NCI-H146 treated with DMSO at 0.1 percent for 48 hours (cell line): ENCODE data around the gene UMODL1.
"Not testable (repeated sequence)": the region's sequence is repeated elsewhere in the genome, so short reads cannot be mapped to it uniquely, and the experiment has no call there.

ENCODE experiments used
- DNase-seq: peaks from one replicate; lab custom pipeline; 2025; ENCODE audit not compliant: unreplicated experiment; lab: John Stamatoyannopoulos, UW

UMODL1 gene

GRCh38 chr21:42058631-42059111 is 12.4 kb upstream of the UMODL1 start:
- DNase-seq, result no peak

DNA sequence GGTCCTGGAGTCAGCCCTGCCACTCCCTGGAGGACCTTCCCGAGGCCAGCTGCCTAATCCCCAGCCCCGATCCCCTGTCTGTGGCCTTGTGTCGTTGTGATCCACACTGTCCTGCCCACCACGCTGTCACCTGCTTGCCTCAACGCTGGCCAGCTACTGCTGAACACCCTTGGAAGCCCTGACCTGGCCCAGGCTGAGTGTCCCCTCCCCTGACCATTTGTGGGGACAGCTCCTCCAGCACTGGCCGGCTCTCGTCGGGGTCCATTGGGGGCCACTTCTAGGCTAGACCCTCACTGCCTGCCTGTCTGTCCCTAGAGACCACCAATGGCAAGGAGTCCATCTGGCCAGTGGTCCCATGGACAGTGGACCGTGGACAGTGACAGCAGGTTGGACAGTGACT is 12.0 kb upstream of the UMODL1 start:
- no peak for DNase-seq

- DNase-seq, result no peak
Measured at GRCh38 chr21:42059721-42060120, 11.4 kb upstream of the UMODL1 start.

DNA sequence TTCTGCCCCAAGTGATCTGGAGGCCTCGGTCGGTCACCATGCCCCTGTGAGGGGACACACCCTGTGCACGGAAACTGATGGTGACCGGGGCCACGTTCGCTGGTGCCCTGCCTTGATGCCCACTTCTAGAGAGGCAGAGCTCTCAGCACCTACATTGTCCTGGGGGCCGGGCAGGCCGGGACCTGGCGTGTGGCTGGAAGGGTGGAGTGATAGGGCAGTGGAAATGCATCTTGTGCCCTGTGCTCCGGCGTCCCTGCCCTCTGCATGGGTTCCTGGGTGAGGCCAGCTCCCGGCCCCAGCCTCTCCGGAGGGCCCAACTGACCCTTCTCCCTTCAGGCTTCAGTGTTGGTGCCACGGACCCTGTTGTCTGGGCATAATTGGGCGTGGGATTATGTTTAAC is 11.0 kb upstream of the UMODL1 start:
- no peak for DNase-seq

DNA sequence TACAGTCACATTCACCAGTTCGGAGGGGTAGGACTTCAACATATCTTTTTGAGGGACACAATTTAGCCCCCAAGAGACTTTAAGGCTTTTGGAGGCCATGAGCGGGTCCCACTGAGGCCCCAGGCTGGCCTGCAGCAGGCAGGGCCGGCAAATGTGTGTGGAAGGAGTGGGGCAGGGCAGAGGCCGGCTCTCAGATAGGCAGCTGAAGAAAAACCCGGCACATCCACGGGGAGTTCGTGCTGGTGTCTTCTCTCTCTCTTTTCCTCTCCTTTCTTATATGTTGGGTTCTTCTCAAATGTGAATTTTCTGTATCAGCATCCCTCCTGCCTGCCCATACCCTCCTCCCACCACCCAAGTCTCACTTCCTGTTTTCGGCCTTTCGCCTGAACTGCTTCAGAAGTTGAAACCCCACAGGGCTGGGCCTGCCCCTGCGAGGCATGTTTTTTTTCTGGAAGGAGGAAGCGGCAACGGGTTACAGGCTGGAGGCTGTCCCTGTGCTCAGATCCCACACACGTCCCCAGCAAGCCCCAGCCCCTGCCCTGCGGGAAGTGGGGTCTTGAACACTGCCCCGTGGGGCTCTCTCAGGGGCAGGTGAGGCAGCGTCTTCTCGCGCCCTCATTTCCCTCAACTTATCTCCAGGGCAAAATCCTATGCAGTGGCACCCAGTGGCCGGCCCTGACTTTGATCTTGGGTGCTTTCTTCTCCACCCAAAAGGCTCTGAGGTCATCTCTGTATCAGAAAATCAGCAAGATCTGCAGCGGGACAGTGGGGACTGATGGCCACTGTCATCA is 9.7 kb upstream of the UMODL1 start:
- DNase-seq, result no peak

GRCh38 chr21:42061986-42062235 is 9.2 kb upstream of the UMODL1 start:
- no peak for DNase-seq

DNA sequence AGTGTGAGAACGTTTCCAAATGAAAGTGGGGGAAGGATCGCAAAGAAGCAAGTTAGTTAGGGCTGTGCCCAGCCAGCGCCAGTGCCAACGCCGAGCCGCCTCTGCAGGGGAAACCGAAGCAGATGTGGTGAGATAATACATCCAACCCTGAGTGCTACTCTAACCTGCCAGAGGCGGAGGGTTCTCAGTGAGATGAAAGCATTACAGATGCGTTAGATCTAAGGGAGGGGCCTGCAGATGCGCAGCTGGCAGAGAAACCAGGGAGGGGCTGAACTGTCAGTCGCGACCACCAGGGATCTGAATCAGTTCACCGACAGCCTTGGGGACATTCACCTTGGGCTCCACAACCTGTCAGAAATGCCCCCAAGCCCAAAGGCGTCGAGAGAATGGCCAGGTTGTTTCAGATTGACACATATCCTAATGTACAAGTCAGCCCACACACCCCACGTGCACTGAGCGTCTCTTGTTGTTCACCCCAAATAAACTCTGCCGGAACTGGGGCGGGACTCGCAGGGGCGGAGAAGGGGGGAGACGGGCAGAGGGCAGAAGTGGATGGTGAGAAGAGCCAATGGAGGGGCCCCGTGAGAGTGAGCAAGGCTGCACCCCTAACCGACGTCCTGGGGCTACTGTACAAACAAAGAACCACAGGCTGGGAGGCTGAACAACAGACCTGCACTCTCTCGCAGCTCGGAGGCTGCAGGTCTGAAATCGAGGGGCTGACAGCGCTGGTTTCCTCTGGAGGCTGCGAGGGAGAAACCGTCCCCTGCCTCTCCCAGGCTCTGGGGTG is 8.7 kb upstream of the UMODL1 start:
- no peak for DNase-seq

- DNase-seq, result no peak
Measured at GRCh38 chr21:42063191-42063570, 7.9 kb upstream of the UMODL1 start.

GRCh38 chr21:42063571-42064521 is 7.3 kb upstream of the UMODL1 start:
- no peak for DNase-seq

GRCh38 chr21:42066521-42066920 is 4.6 kb upstream of the UMODL1 start:
- DNase-seq, result no peak

DNA sequence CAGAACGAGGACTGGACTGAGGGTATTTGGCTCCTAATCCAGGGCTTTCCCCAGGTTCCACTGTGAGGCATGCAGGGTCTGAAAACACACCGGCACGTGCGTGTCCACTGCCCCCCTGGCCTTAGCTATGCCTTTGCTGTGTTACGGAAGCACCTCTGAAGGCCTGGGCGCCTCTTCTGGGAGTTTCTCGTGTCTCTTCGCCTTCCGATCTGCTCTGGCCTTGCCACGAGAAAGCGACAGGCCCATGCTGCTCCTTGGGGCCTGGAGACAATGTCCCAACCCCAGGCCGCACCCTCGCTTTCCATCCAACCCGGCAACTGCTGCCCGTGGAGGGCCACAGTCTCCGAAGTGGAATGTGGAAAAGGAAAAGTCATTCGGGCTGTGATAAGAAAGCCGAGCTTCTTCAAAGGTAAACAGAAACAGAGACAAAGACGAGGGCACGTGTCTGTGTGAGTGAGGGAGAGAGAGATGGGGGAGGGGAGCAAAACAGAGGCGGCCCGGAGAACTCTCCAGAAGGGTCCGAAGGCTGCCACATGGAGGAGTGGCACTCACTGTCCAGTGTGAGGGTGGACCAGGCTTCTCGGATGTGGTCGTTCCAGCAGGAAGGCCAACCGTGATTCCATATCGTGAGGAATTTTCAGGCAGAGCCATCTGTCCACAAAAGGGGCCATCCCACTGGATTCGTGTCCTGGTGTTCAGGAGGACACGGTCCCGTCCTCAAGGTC is 3.4 kb upstream of the UMODL1 start:
- no peak for DNase-seq

DNA sequence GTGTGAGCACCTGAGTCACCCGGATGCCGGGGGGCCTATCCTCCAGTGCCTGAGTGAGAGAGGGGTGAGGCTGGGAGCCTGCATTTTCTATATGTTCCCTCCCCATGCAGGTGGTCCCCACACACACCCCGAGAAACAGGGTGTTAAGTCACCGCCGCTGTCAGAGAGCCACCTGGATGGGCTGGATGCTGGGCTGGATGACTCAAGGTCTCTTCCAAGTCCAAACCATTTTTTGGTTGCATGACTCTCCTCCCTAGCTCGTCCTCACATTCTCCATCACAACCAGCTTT is 2.9 kb upstream of the UMODL1 start:
- DNase-seq, result no peak

- DNase-seq, result no peak
Measured at GRCh38 chr21:42068592-42068991, 2.5 kb upstream of the UMODL1 start.

- DNase-seq, result no peak
Measured at GRCh38 chr21:42069327-42069726, 1.8 kb upstream of the UMODL1 start.

GRCh38 chr21:42069843-42070242 is 1.3 kb upstream of the UMODL1 start:
- DNase-seq, result no peak

GRCh38 chr21:42073145-42074099 is 2.3 kb downstream of the UMODL1 start:
- no peak for DNase-seq

GRCh38 chr21:42075686-42076471 is 4.8 kb downstream of the UMODL1 start:
- no peak for DNase-seq

- not testable (repeated sequence) for DNase-seq
Measured at GRCh38 chr21:42077685-42078238, 6.6 kb downstream of the UMODL1 start.
